Epithelial cell of esophagus (primary cell): ENCODE data around the gene FAM240B.

Source experiments
- DNase-seq: peaks from one replicate; pipeline ENCODE4 v3.0.0; 2010; ENCODE audit warnings: low read depth
- H3K4me3 ChIP-seq: 2 replicates; pipeline ENCODE4 v1.5.1; 2011; ENCODE audit warnings: mild to moderate bottlenecking, low read length, control low read depth
- CTCF ChIP-seq: IDR thresholded peaks from 2 replicates; pipeline ENCODE4 v1.5.1; 2011; ENCODE audit warnings: low read depth, mild to moderate bottlenecking, low read length, control low read depth, inconsistent platforms; ENCODE audit not compliant: insufficient read depth; ENCODE audit errors: missing control alignments

FAM240B gene

GRCh38 chr9:38727497-38728001 lies 7.6 kb upstream of the FAM240B start:
- H3K4me3 ChIP-seq, result no peak overlapping the region
- peak; percentile 78 for DNase-seq
- peak; percentile 85 for TF ChIP-seq CTCF

GRCh38 chr9:38724754-38725153 lies 4.8 kb upstream of the FAM240B start:
- no peak overlapping the region for H3K4me3 ChIP-seq
- no peak for TF ChIP-seq CTCF
- DNase-seq, result no peak

- no peak for TF ChIP-seq CTCF
- H3K4me3 ChIP-seq, result no peak overlapping the region
- no peak for DNase-seq
Measured at GRCh38 chr9:38718148-38718547, 1.8 kb downstream of the FAM240B start.

GRCh38 chr9:38715684-38716083 lies 4.2 kb downstream of the FAM240B start:
- TF ChIP-seq CTCF, result no peak
- no peak overlapping the region for H3K4me3 ChIP-seq
- no peak for DNase-seq

- no peak overlapping the region for H3K4me3 ChIP-seq
- no peak for TF ChIP-seq CTCF
- peak; percentile 93 for DNase-seq
Measured at GRCh38 chr9:38713426-38713825, 6.5 kb downstream of the FAM240B start.

GRCh38 chr9:38708759-38709158 lies 11.2 kb downstream of the FAM240B start:
- no peak for DNase-seq
- H3K4me3 ChIP-seq, result no peak overlapping the region
- TF ChIP-seq CTCF, result no peak

GRCh38 chr9:38707885-38708637 lies 11.9 kb downstream of the FAM240B start:
- no peak overlapping the region for H3K4me3 ChIP-seq
- DNase-seq, result peak; percentile 32
- TF ChIP-seq CTCF, result peak; percentile 43
